OCI-LY3 (cell line): Measurements from ENCODE around the gene ANGPTL4.

Source experiments
- CTCF ChIP-seq: fragments of 200-600, 300-600 bp; sonication (generic); IDR thresholded peaks from 2 replicates; pipeline ENCODE4 v1.5.1; 2014; ENCODE audit warnings: antibody characterized with exemption, low read length, low read depth
- EZH2phosphoT487 ChIP-seq: fragments of 200-600 bp; shearing (Covaris generic); IDR thresholded peaks from 2 replicates; pipeline ENCODE4 v1.6.1; 2018; ENCODE audit warnings: antibody characterized with exemption, mixed run types, low read depth

- TF ChIP-seq CTCF (no peak), EZH2phosphoT487 (no peak)
These were observed 26.2 kb upstream of the ANGPTL4 start for GRCh38 chr19:8337728-8338127.
